Testis (tissue), 2 donors: ENCODE results near the gene ZNF25.

Experiments
- POLR2A ChIP-seq: fragments of 450-650 bp; IDR thresholded peaks from one replicate; pipeline ENCODE4 v1.6.1; 2017; ENCODE audit warnings: antibody characterized with exemption, mild to moderate bottlenecking, moderate library complexity
- TF ChIP-seq, protein P1 (sequence below), 3 experiments: fragments of 450-650 bp in 2 of 3; fragments of 200-600 bp in 1 of 3; sonication (generic) in 1 of 3; IDR thresholded peaks; one replicate each; pipeline ENCODE4 v1.5.1; 2016 to 2019; ENCODE audit warnings: antibody characterized with exemption in 3 of 3, mild to moderate bottlenecking in 2 of 3, moderate library complexity in 1 of 3

DNA sequence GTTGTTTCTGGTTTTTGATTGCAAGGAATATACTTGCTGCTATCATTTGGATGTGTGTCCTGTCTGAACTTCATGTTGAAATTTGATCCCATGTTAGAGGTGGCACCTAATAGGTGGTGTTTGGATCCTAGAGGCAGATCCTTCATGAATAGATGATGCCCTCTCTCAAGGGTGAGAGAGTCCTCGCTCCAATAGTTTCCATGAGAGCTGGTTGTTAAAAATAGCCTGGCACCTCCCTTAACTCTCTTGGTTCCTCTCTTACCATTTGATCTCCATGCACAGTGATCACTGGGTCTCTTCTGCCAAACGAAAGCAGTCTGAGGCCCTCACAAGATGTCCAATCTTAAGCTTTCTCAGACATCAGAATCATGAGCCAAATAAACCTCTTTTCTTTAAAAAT is 70.1 kb downstream of the ZNF25 start:
- TF ChIP-seq, protein P1, sequence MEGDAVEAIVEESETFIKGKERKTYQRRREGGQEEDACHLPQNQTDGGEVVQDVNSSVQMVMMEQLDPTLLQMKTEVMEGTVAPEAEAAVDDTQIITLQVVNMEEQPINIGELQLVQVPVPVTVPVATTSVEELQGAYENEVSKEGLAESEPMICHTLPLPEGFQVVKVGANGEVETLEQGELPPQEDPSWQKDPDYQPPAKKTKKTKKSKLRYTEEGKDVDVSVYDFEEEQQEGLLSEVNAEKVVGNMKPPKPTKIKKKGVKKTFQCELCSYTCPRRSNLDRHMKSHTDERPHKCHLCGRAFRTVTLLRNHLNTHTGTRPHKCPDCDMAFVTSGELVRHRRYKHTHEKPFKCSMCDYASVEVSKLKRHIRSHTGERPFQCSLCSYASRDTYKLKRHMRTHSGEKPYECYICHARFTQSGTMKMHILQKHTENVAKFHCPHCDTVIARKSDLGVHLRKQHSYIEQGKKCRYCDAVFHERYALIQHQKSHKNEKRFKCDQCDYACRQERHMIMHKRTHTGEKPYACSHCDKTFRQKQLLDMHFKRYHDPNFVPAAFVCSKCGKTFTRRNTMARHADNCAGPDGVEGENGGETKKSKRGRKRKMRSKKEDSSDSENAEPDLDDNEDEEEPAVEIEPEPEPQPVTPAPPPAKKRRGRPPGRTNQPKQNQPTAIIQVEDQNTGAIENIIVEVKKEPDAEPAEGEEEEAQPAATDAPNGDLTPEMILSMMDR (IDR thresholded peaks at IDR 0.05): no peak
- no peak for TF ChIP-seq POLR2A
